ENCODE results near the gene MSI2. TPM values are rescaled to one million over a fixed set of nuclear protein-coding genes. Genes with fewer than 3 reads are reported as not detected.

The MSI2 gene
- polyA plus RNA-seq, 1 experiment = 9.2 TPM

GRCh38 chr17:57674894-57675293, 418.6 kb downstream of the MSI2 start:
- Histone ChIP-seq H3K36me3 (ENCODE audit: control insufficient read depth, insufficient read depth, low read length) (no peaks in the 10 kb centered on the region), H3K27me3 (ENCODE audit: control insufficient read depth, insufficient read depth, low read length) (no peaks in the 10 kb centered on the region), H3K4me3 (ENCODE audit: low read depth, low read length) (no peak overlapping the region)
- no peak for DNase-seq (ENCODE audit: low read depth)
- ChIA-PET POLR2A (no interaction called here), CTCF (interaction anchor here (0.6 to 3.8 kb wide), 5 partner anchors 28 to 578 kb away, joined by 3 to 26 read pairs (median 4); no protein-coding TSS in a partner anchor)
- no peak for TF ChIP-seq CTCF (IDR thresholded peaks at IDR 0.05; ENCODE audit: insufficient read depth, low read depth, low read length)

- no peak for DNase-seq (ENCODE audit: low read depth)
- no peak for TF ChIP-seq CTCF (IDR thresholded peaks at IDR 0.05; ENCODE audit: insufficient read depth, low read depth, low read length)
- ChIA-PET POLR2A (no interaction called here), CTCF (interaction anchor here (0.7 to 3.8 kb wide), 6 partner anchors 35 to 437 kb away, joined by 3 to 26 read pairs (median 4); no protein-coding TSS in a partner anchor)
- Histone ChIP-seq H3K27me3 (ENCODE audit: control insufficient read depth, insufficient read depth, low read length) (no peaks in the 10 kb centered on the region), H3K4me3 (ENCODE audit: low read depth, low read length) (no peak overlapping the region), H3K36me3 (ENCODE audit: control insufficient read depth, insufficient read depth, low read length) (no peaks in the 10 kb centered on the region)
These were observed 419.4 kb downstream of the MSI2 start for GRCh38 chr17:57675427-57676387.

GRCh38 chr17:57676543-57676942, 420.2 kb downstream of the MSI2 start:
- POLR2A ChIA-PET = no interaction called here
- TF ChIP-seq CTCF (IDR thresholded peaks at IDR 0.05; ENCODE audit: insufficient read depth, low read depth, low read length) = no peak
- Histone ChIP-seq H3K36me3 (ENCODE audit: control insufficient read depth, insufficient read depth, low read length) (no peaks in the 10 kb centered on the region), H3K4me3 (ENCODE audit: low read depth, low read length) (no peak overlapping the region), H3K27me3 (ENCODE audit: control insufficient read depth, insufficient read depth, low read length) (no peaks in the 10 kb centered on the region)
- CTCF ChIA-PET = interaction anchor here (0.6 to 3.8 kb wide), 5 partner anchors 78 to 436 kb away, joined by 3 to 26 read pairs (median 3); no protein-coding TSS in a partner anchor
- no peak for DNase-seq (ENCODE audit: low read depth)

- H3K27me3 ChIP-seq (ENCODE audit: control insufficient read depth, insufficient read depth, low read length) = no peaks in the 10 kb centered on the region
- TF ChIP-seq CTCF (IDR thresholded peaks at IDR 0.05; ENCODE audit: insufficient read depth, low read depth, low read length) = no peak
- no peak for DNase-seq (ENCODE audit: low read depth)
- H3K36me3 ChIP-seq (ENCODE audit: control insufficient read depth, insufficient read depth, low read length) = no peaks in the 10 kb centered on the region
- H3K4me3 ChIP-seq (ENCODE audit: low read depth, low read length) = no peak overlapping the region
- ChIA-PET POLR2A (no interaction called here), CTCF (interaction anchor here (0.6 to 1.4 kb wide), 3 partner anchors 12 to 434 kb away, joined by 3 to 4 read pairs (median 3); no protein-coding TSS in a partner anchor)
These were observed 421.0 kb downstream of the MSI2 start for GRCh38 chr17:57677301-57677700.

- no peak for TF ChIP-seq CTCF (IDR thresholded peaks at IDR 0.05; ENCODE audit: insufficient read depth, low read depth, low read length)
- no peak for DNase-seq (ENCODE audit: low read depth)
- no peaks in the 10 kb centered on the region for H3K27me3 ChIP-seq (ENCODE audit: control insufficient read depth, insufficient read depth, low read length)
- ChIA-PET CTCF (interaction anchor here (1.1 to 1.4 kb wide), 3 partner anchors 13 to 435 kb away, joined by 3 to 4 read pairs (median 3); no protein-coding TSS in a partner anchor), POLR2A (no interaction called here)
- H3K4me3 ChIP-seq (ENCODE audit: low read depth, low read length) = no peak overlapping the region
- no peaks in the 10 kb centered on the region for H3K36me3 ChIP-seq (ENCODE audit: control insufficient read depth, insufficient read depth, low read length)
These were observed 421.5 kb downstream of the MSI2 start for GRCh38 chr17:57677858-57678257.
